SH-SY5Y (cell line): ENCODE data around the gene SH2D7.
A peak's percentile ranks its signal among the peaks of the same experiment; 100 is the strongest.

Experiments used
- GATA2 ChIP-seq: IDR thresholded peaks from 2 replicates; pipeline ENCODE4 v1.6.1; 2011; ENCODE audit warnings: mild to moderate bottlenecking, low read depth, low read length
- GATA3 ChIP-seq: IDR thresholded peaks from 2 replicates; pipeline ENCODE4 v1.6.1; 2011; ENCODE audit warnings: low read depth, mild to moderate bottlenecking, low read length, moderate library complexity

DNA sequence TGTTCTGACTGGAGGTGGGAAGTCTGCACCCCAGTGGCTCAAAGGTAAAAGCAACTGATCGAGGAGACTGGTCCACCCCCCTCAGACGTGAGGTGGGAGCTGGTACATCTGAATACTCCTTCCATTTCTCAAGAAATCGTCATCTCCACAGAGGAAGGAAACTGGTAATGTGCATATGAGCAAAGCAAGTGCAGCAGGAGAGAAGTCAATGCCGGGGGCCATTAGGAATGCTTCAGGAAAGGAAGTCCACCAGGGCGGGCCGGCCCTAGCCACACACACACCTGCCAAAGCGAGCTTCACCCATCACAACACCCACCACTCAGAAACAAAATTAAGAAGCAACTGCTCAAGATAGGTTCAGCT lies 23.3 kb upstream of the SH2D7 start:
- TF ChIP-seq GATA2, result 0 out of 2 replicates have a peak, but pooled peaks have one; percentile 8
- no peak for TF ChIP-seq GATA3
